Midbrain (tissue), 1 donor: Measurements from ENCODE around the gene EYS.

Experiments used
- DNase-seq: peaks from one replicate; lab custom pipeline; 2025; lab: John Stamatoyannopoulos, UW

Gene EYS

DNA sequence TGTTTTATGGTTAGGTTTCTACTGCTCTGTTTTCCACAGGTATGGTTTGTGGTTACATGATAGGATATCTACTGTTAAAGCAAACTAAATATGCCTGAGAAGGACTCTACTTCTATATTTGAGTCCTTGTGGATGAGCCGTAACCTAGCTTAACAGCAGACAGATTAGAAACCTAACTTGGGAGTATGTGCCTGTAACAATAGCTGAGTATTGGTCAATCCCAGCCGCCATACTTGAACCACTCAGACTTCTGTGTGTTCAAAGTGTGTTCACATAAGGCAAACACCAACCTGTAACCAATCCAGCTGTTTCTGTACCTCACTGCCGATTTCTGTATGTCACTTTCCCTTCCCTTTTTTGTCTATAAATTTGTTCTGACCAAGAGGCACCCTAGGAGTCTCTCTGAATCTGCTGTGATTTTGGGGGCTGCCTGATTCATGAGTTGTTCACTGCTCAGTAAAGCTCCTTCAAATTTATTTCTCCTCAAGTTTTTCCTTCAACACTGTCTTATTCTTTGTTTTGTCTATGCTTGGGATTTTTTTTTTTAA lies 2034.4 kb downstream of the EYS start:
- no peak for DNase-seq

DNA sequence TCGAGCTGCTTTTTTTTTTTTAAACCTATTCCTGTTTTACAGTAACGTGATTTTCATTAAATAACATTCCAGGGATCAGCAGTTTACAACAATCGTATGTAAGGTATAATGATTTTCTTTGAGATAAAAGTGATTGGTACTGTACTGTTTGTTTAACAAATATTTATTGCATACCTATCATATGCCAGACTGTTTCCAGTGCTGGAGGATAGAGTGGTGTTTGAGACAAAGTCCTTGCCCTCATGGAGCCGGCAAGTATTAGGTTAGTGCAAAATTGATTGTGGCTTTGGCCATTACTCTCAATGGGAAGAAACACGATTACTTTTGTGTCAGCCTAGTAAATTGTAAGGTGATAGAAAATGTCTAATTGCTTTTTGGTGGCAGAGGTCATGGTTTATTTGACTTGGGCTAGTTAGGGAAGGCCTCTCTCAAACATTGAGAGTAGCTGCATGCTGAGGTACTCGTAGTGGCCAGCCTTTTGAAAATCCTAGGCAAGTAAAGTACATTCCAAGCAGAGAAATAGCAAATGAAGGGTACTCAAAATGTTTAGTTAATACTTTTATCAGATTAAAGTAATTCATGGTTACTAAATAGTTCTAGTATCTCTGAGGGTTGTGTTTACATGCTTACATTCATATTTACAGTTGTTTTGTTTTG lies 2035.8 kb downstream of the EYS start:
- DNase-seq = no peak
